ENCODE results near the gene ATP9B.

GRCh38 chr18:79367989-79368388 is 298.8 kb downstream of the ATP9B start:
- TF ChIP-seq CTCF (conservative IDR thresholded peaks at IDR 0.05) (no peak), ZFX (IDR thresholded peaks at IDR 0.05) (no peak)
